GM18508 (cell line): Measurements from ENCODE around the gene FTO.

Source experiments
- ATAC-seq: cut with Tn5 transposase; IDR thresholded peaks from one replicate; pipeline ENCODE4 v1.9.1; 2021; ENCODE audit warnings: moderate number of reproducible peaks; ENCODE audit not compliant: insufficient read depth, unreplicated experiment

The FTO gene

DNA sequence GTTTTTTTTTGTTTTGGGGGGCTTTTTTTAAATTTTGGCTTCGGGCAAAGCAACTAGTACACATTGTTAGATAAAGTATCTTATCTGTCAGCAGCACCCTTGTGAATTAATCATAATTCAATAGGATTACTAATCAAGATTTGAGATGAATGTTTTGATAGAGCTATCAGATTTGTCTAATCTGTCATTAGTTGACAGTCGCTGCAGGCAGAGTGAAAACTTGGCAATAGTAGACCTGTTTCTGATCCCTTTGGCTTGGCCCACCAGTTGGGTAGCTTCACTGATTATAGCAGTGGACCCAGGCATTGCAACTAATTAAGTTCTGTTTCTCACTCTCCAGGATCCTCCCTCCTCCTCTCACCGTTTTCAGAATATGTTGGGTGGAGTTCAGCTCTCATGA, 324.0 kb downstream of the FTO start:
- no peak for ATAC-seq

DNA sequence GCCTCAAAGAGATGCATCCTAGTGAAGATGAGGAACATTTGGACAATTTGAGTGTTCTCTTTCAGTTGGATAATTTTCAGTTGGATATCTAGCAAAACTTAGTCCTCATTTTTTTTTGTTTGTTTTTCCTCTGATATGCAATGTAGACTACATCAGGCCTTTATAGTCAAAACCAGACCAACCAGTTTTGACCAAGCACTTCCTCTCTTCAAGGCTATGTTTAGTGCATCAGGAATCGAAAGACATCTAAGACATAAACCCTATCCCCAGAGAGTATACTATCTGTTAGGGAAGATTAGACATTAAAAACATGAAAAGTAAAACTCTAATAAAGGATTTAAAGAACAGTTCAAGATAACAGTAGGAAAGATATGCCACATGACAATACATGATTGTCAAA, 326.5 kb downstream of the FTO start:
- ATAC-seq = no peak

DNA sequence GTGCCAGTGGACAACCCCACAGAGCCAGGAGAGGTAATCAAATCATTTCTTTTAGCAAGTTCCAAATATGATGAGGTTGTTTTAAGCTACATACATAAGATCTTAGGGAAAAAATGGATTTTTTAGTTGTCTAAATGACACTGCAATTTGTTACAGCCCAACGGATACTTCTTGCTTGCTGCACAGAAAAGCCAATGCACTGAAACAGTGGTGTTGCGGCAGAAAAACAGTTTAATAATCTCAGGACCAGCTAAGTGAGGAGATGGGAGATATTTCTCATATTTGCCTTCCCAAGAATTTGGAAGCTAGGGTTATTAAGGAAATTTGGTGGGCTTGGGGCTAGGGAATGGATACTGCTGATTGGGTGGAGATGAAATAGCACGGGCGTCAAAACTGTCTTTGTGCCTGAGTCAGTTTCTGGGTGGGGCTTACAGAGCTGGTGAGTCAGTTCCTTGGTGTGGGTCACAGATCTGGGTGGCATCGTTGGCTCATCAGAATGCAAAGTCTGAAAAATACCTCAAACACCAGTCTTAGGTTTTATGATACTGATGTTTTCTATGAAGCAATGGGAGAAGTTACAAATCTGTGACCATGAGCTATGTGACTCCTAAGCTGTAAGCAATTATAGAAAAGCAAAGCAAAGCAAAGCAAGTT, 327.3 kb downstream of the FTO start:
- no peak for ATAC-seq

DNA sequence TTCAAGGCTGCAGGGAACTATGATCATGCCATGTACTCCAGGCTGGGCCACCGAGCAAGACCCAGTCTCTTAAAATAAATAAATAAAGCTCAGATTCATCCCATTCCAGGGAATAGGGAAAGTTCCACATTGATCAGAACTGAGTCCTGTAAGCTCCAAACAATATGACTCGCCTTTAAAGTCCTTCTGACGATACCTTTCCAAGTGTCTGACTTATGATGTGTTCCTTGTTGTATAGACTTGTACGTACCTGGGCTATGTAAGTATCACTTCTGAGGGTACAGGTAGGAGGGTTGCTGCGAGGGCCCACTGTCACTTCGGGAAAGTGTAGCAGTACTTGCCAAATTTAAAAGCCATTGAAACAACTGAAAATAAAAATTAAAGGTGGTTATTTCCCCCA, 329.8 kb downstream of the FTO start:
- no peak for ATAC-seq

DNA sequence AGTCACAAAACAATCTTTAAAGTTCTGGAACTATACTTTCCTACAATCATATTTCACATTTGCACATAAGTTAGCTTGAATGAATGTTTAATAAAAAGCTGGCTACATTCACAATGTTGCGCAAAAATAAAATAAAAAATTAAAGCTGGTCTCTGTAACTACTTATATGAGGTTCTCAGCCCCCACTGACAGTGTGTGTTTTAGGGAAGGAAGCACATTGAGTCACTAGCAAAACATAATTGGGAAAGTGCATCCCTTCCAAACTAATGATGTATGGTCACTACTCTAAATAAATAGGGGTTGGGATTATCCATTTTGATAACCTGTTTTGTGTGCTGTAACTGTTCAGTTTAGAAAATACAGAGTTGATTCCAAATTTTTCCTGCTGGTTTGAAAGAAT, 330.7 kb downstream of the FTO start:
- no peak for ATAC-seq

DNA sequence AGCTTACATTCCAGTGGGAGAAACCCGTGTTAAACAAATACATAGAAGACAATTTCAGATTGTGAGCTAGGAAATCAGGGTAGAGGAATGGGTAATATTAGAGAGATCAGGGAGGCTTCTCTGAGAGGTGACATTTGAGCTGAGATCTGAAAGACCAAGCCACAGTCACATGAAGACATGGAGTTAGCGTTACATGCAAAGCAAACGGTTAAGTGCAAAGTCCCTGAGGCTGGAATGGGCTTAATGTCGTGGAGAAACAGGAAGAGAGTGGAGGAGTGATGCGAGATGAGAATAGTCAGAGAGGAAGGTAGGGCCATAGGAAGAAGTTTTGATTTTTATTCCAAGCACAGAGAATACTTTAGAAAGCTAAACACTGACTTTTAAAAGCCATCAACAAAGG, 336.5 kb downstream of the FTO start:
- no peak for ATAC-seq

DNA sequence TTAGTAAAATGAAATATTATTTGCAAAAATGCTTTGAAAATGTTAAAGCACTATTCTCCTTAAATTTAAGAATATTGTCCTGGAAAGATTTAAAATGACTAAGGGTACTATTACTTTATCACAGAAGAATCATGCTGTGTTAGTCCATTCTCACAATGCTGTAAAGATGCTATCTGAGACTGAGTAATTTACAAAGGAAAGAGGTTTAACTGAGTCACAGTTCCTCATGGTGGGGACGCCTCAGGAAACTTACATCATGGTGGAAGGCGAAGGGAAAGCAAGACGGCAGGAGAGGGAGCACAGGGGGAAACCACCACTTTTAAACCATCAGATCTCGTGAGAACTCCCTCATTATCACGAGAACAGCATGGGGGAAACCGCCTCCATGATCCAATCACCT, 337.0 kb downstream of the FTO start:
- no peak for ATAC-seq

DNA sequence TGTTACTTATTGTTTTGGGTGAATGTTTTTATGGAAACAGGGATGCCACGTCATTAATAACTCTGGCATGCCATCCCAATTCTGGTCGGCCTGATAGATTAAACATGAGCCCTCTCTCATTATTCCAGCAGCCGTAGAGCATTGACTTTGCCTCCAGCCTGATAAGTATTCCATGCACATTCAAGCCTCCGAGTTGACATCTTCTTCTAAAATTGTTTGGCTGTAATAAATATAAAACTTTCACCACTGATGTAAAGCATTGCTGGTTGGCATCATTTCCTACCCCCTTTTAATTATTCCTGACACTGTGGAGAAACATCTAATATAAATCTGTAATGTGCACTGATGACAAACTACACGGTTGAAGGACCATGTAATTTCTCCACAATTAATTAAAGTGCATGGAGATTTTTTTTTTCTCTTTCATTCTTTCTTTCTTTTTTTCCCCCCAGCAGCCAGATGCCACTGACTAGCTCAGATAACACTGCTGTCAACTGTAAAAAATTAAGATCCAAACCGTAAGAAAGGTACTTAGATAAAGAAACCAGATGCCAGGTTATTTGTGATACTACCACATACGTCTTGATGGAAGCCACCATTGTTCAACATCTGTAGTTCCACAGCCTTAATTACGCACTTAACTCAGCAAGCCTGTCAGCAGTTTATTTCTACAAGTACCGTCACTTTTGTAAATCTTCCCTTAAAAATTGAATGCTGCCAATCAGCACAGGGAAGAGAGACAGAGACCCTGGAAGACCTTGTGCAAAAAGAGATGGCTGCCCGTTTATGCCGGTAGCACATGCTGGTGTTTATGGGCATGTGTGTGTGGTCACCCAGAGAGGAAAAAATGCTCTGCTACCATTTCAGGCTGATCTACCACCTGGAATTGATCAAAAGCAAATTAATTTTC, 344.9 kb downstream of the FTO start:
- no peak for ATAC-seq

DNA sequence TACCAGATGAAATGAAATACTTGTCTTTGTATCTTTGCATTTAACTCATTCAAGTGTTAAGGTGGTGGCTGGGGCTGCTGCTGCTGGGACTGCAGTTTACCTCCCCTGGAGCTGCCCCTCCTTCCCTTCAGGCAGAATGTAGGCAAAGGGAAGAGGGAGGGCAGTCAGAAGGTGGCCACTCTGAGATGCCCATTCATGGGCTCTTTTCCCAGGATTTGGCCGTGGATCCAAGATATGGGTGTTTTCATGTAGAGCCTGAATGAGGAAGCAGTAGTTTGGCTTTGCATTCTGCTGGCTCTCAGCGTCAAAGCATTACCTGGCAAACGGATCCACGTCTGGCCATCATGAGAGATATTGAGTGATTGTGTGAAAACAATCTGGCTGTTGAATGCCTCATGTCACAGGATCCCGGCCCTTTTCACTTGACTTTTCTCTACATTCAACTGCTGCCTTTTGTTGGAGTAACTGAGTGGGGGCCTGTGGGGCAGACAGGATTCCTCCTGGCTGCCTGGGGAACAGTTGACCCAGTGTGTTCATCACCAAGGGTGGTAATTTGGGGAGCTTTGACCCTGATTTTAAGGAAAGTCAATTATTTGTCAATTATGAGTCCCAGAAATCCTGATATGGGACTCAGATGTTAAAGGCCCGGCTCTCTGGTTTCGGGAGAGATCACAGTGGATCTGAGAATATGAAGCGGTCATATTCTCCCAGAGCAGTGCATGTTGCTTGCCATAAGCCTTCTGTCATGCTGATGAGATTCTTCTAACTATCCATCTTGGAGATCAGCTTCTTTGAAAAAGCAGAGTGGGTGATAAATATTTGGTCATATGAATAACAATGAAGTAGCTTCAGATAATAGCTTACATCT, 345.9 kb downstream of the FTO start:
- ATAC-seq = no peak

DNA sequence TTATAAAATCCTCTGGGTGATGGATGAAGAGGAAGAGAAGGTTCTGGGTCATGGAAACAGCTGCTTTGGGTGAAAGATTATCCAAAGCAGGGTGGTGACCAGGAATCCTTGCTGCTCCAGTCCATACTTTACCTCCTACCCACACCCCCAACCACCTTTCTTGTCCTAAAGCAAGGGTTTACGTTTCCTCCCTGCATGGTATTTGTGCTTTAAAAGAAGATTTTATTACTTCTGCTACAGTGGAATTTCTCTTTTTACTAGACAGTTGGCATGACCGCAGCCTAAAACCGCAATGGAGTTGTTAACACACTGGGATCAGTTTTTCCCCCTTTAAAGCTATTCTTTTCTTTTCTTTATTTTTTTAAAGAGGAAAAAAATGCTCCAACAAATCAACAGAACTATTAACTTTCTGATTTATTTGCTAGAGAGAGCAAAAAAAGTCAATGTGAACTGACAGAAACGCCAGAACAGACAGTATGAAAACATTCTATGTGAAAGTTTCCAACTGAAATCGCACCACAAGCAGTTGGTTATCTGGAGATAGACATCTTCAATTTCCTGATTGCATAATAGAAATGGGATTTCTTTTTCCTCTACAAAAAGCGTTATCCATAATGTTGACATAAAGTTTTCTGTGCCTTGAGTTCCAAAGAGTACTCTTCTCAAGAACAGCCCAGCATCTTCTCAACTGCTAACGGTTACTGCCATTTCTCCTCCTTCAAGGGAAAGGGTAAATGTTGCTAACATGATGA, 346.7 kb downstream of the FTO start:
- ATAC-seq = no peak

DNA sequence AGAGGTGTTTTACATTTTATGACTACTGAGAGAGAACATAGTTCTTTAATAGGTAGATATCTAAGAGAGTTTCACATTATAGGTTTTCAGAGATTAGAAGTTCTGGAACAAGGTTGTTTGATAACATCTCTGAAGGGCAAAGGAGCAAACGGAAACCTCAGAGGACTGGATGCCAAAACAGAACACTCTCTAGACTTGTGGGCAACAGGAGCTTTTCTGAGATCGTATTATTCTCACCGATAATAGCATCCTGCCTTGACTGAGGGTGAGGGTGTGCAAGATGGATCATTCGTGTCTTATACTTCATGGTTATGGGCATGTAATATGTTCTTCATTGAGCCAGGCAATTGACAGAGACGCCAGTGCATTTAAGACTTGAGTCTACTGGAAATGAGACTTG, 347.9 kb downstream of the FTO start:
- ATAC-seq = no peak

DNA sequence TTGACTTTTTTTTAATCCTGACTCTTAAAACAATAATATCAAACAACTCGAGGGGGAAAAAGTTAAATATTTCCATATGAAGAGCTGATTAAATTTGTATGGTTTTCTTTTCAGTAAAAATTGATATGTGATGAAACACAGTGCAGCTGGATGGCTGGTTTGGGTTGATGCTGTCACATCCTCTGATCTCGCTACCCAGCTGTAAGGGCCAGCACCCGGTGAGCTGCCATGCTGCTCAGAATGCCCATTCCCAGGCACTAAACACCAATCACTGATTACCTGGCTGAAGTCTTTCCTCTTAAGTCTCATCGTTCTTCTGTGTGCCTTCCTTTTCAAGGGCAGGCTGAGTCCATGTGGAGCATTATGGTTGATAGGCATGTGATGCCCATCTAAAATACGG, 348.3 kb downstream of the FTO start:
- no peak for ATAC-seq

DNA sequence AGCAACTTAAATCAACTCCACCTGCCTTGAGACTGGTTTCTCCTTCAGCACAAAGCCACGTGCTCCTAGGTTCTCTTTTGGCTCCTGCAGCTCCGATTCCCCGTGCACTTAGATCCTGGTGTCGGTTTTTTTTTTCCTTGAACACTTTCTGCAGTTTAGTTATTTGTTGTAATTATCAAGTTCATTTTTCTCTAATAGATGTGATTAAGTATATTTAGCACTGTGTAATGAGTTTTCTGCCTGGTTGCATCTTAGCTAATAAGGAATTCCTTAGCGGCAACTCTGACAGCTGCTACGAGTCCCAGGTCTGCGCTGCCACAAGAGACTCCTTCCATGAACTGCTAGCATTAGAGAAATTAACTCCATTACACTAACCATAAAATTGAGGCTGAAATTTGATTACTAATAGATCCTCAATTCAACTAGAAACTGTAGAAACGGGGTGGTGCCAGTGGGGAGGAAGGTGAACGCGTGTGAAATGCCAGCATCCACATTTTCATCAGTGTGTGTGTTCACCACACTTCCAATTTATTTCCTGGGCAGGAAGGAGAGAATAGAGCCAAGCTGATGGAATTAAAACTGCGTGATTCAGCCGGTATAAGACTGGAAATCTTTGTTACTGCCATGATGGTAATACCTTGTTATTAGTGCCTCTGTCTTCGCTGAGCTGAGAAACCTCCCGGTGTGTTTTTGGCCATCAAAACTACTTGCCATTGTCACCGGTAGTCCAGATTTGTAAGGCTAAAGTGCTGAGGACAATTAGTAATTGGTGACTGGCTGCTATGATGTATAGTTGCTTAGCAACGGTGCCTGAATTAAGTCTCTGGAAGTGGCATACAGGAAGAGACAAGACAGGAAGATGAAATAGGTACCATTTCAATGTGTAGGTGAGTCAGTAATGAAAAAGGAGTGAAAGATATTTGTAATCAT, 350.2 kb downstream of the FTO start:
- ATAC-seq = no peak

DNA sequence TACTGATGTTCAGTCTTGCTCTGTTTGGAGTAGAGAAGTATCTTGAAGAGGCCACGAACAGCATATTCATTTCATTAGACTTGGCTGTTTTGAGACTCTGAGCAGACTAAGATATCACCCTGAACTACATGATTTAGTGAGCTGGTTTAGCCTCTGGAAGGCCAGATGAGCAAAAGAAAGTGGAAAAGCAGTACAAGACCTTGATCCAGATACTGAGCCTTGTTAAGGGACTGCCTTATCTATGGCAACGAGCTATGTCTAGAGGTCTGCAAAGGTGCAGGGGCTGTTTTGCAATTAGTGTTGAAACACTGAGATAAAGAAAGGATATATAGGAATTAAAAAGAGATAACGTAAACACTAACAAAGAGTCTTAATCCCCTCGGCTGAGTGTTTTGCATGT, 351.2 kb downstream of the FTO start:
- ATAC-seq = no peak

DNA sequence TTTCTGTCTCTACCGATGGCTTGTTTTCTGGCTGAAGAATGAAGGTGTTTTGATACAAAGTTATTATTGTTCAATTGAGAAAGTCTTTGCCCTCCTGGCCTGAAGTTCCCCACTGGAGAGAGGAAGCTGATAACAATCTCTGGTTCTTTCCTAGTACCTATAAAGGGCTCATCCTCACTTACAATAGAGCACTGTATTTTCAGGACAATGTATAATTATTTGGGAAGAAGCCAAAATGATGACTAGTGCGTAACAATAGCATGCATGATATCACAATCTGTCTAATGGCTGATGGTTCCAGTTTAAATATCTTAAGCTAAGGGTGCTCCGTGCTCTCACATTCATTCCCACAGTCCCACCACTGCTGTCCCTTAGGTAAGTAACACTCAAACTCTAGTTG, 351.9 kb downstream of the FTO start:
- ATAC-seq = no peak

DNA sequence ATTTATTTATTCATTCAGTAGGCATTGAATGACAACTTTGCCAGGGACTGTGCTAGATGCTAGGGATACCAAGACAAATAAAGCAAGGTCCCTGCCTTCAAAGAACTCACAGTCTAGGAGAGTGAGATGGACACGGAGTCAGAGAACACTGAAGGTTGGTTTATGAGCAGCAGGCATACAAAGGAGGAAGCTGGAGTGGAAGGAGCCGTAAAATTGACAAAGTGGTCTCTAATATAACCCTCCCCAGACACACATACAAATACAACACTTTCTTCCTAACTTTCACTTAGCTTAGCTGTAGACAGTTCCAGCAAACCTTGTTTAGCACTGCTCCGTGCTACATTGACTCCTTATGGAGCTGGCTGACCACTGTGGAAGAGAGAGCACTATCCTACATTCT, 353.0 kb downstream of the FTO start:
- ATAC-seq = no peak

DNA sequence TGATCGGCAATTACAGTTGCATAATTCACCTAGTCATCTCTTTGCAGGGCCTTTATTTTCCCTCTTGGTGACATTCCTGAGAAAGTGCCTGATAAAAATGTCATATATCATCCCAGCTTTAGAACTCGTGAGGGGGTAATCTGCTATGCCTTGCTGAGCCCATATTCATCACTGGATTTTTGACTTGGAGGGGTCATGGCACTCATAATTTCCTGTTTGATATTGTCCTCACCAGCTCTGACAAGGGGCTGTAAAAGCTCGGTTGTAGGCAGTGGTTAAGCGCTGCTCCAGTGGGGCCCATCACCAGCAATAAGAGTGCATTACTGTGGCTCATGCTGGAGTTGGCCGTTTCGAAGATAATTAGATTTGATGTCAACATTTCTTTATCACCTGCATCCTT, 355.4 kb downstream of the FTO start:
- no peak for ATAC-seq

DNA sequence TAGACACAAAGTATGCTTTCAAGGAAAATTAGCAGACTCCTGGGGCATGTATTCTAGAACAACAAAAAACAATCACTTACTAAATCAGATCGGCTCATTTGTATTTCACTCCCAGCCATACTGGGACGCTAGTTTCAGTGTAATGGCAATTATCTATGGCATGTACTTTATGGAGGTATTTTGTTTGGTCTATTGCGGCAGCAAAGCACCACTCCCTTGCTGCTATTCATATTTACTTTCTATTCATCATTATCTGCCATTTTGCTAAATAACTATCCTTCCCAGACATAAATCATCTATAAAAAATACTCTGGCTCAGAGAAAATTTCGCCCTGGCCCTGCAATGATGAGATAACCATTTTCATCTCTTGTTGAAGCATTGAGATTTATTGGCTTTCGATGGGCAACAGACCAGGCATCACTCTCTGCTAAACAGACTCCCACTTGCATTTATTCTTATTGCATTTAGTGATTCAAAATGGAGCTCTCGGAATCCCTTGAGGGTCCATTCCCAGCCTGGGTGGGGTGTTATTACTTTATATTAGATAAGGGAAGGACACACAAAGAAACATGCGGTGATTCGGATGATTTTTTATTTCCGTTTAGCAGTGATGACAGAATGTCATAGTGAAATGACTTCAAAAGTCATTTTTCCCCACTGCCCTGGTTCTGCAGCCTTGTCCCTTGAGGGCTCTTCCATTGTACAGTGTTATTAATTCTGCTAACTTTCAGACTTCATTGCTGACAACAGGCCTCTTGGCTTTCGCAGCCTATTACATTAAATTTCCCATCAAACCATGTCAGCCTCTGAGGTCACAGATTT, 356.9 kb downstream of the FTO start:
- no peak for ATAC-seq
